ENCODE results near the gene OXTR. TPM values are rescaled to one million over a fixed set of nuclear protein-coding genes. Genes with fewer than 3 reads are reported as not detected.

The OXTR gene
- total and polyA plus RNA-seq, 2 of the 13 experiments (the other 11 are each of a cell fraction or from before 2014, with no cell fraction given), result 0.36 to 0.95 TPM

DNA sequence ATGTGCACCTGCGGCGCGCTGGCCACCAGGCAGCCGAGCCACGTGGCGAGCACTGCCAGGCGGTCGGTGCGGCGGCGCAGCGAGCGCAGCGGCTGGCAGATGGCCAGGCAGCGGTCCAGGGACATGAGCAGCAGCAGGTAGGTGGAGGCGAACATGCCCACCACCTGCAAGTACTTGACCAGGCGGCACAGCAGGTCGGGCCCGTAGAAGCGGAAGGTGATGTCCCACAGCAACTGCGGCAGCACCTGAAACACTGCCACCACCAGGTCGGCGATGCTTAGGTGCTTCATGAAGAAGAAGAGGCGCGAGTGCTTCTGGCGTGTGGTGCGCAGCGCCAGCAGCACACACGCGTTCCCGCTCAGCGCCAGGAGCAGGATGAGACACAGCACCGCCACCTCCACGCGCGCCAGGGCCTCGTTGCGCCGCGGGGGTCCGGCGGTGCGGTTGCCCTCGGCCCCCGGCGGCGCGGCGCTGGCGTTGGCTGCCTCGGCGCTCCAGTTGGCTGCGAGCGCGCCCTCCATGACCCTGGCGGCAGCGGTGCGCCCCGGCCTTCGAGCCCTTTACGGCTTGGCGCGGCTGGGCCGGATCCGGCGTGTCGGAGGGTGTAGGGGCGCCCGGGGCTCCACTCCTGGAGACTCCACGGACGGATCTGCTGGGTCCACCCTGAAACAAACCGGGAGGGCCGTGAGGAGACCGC is 1.6 kb downstream of the OXTR start (continued):
- TF ChIP-seq ZNF687 (CRISPR knock-in tag; IDR thresholded peaks at IDR 0.05), result peak; percentile 56
- TF ChIP-seq, protein P1, sequence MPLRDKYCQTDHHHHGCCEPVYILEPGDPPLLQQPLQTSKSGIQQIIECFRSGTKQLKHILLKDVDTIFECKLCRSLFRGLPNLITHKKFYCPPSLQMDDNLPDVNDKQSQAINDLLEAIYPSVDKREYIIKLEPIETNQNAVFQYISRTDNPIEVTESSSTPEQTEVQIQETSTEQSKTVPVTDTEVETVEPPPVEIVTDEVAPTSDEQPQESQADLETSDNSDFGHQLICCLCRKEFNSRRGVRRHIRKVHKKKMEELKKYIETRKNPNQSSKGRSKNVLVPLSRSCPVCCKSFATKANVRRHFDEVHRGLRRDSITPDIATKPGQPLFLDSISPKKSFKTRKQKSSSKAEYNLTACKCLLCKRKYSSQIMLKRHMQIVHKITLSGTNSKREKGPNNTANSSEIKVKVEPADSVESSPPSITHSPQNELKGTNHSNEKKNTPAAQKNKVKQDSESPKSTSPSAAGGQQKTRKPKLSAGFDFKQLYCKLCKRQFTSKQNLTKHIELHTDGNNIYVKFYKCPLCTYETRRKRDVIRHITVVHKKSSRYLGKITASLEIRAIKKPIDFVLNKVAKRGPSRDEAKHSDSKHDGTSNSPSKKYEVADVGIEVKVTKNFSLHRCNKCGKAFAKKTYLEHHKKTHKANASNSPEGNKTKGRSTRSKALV (CRISPR knock-in tag; IDR thresholded peaks at IDR 0.05), result peak; percentile 86
- 0 out of 2 replicates have a peak, but pooled peaks have one; percentile 15 for TF ChIP-seq ZFP91 (CRISPR knock-in tag; IDR thresholded peaks at IDR 0.05; ENCODE audit: borderline replicate concordance)
- no peak for TF ChIP-seq BATF2 (CRISPR knock-in tag; IDR thresholded peaks at IDR 0.05)
- TF ChIP-seq FOXO4 (CRISPR knock-in tag; conservative IDR thresholded peaks at IDR 0.05), result no peak
- TF ChIP-seq GABPB1 (CRISPR knock-in tag; IDR thresholded peaks at IDR 0.05), result peak; percentile 16; the same call in 1 of the 2 replicates
- no peak for TF ChIP-seq ZNF354B (CRISPR knock-in tag; IDR thresholded peaks at IDR 0.05)
- peak; percentile 65 for TF ChIP-seq CTCF (CRISPR knock-in tag; IDR thresholded peaks at IDR 0.05)
- TF ChIP-seq STAG1 (CRISPR knock-in tag; IDR thresholded peaks at IDR 0.05), result peak; percentile 31
- peak; percentile 35; the same call in 1 of the 2 replicates for TF ChIP-seq MAX (IDR thresholded peaks at IDR 0.05)
- TF ChIP-seq TRIM24 (CRISPR knock-in tag; IDR thresholded peaks at IDR 0.05), result no peak
- 0 out of 2 replicates have a peak, but pooled peaks have one; percentile 3 for TF ChIP-seq SALL1 (CRISPR knock-in tag; IDR thresholded peaks at IDR 0.05)
- 0 out of 2 replicates have a peak, but pooled peaks have one; percentile 12 for TF ChIP-seq ZNF777 (CRISPR knock-in tag; IDR thresholded peaks at IDR 0.05)
- no peak for TF ChIP-seq ZNF343 (CRISPR knock-in tag; IDR thresholded peaks at IDR 0.05)
